Body of pancreas (tissue), 4 donors: ENCODE data around the gene PLEKHG5.

Experiments
- POLR2A ChIP-seq, 3 donors: fragments of 450-650 bp; IDR thresholded peaks; one replicate each; pipeline ENCODE4 v1.6.1; 2016; ENCODE audit warnings: antibody characterized with exemption in 3 of 3, mild to moderate bottlenecking in 2 of 3
- TF ChIP-seq, protein P1 (sequence below), 7 experiments: fragments of 450-650 bp in 4 of 7; fragments of 200-600 bp in 3 of 7; sonication (generic) in 3 of 7; IDR thresholded peaks; one replicate each; pipeline ENCODE4 v1.5.1; 2016 to 2019; ENCODE audit warnings: antibody characterized with exemption in 7 of 7

DNA sequence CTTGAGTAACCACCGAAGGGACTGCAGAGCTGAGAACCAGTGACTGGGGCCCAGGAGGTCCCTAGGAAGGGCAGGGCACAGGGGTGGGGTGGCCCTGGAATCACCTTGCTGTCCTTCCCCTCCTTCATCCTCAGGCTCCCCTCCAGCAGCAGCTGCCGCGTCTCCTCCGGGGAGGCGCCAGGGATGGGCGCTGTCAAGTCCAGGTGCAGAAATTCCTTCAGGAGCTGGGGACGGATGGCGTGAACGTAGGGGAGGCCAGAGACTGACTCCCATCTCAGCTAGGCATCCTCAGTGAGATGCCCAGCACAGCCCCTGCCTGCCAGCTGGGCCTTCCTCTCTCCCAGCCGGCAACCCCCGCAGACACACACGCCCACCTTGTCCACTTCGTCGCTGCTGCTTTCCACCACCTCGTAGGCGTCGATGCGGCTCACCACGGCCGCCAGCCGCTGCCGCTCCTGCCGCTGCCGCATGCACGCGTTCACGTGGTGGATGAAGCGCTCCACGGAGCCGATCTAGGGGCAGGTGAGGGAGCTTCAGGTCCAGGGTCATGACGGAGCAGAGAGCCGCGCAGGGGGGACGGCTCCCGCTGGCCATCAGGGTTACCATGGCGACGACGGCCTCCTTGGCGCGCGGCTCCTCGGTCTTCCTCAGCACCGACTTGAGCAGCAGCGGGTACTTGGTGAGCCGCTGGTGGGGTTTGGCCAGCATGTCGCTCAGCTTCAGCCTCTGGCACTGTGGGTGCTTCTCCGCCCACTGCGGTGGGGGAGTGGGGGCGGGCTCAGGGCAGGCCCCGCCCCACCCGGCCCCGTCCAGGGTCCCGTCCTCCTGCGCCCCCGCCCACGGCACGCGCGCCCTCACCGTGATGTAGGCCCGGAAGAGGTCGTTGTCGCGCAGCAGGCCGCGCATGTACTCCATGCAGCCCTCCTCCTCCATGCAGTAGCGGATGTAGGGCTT lies 21.1 kb downstream of the PLEKHG5 start:
- TF ChIP-seq, protein P1, sequence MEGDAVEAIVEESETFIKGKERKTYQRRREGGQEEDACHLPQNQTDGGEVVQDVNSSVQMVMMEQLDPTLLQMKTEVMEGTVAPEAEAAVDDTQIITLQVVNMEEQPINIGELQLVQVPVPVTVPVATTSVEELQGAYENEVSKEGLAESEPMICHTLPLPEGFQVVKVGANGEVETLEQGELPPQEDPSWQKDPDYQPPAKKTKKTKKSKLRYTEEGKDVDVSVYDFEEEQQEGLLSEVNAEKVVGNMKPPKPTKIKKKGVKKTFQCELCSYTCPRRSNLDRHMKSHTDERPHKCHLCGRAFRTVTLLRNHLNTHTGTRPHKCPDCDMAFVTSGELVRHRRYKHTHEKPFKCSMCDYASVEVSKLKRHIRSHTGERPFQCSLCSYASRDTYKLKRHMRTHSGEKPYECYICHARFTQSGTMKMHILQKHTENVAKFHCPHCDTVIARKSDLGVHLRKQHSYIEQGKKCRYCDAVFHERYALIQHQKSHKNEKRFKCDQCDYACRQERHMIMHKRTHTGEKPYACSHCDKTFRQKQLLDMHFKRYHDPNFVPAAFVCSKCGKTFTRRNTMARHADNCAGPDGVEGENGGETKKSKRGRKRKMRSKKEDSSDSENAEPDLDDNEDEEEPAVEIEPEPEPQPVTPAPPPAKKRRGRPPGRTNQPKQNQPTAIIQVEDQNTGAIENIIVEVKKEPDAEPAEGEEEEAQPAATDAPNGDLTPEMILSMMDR (IDR thresholded peaks at IDR 0.05) = no peak
- TF ChIP-seq POLR2A (IDR thresholded peaks at IDR 0.05) = no peak
